ENCODE results near the gene CHKB.

CHKB gene

DNA sequence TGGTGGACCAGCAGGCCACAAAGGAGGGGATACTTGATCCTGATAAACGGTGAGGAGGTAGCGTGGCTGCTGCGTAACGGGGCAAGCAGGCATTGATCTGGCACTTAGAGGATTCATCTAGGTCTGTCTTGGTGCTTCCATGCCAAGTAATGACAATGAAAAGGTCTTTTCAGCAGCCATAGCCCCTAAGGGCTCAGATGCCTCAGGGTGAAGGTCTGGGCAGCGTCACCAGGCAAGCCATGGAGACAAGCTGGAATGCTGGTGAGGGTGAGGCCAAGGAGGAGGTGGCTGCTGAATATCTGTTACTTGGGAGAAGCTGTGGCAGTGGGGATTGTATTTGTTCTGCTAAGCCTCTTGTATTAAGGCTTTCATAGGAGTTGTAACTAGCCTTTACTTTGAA lies 4.8 kb upstream of the CHKB start:
- TF ChIP-seq TAF1 (IDR thresholded peaks at IDR 0.05; ENCODE audit: low read depth) (no peak), TEAD4 (IDR thresholded peaks at IDR 0.05) (no peak), REST (IDR thresholded peaks at IDR 0.05; ENCODE audit: low read depth) (no peak), USF1 (IDR thresholded peaks at IDR 0.05) (no peak), TCF12 (IDR thresholded peaks at IDR 0.05; ENCODE audit: low read depth) (no peak), ZBTB7A (IDR thresholded peaks at IDR 0.05; ENCODE audit: low read depth) (no peak), YY1 (IDR thresholded peaks at IDR 0.05; ENCODE audit: low read depth) (no peak), MAX (IDR thresholded peaks at IDR 0.05) (no peak), CREB1 (IDR thresholded peaks at IDR 0.05; ENCODE audit: low read depth) (no peak), FOXM1 (IDR thresholded peaks at IDR 0.05; ENCODE audit: borderline replicate concordance, low read depth) (no peak), RAD21 (IDR thresholded peaks at IDR 0.05; ENCODE audit: low read depth) (no peak), CEBPB (IDR thresholded peaks at IDR 0.05) (no peak), EP300 (IDR thresholded peaks at IDR 0.05; ENCODE audit: borderline replicate concordance) (no peak), EGR1 (IDR thresholded peaks at IDR 0.05) (no peak), NFIC (IDR thresholded peaks at IDR 0.05) (no peak)

- TF ChIP-seq ZBTB7A (IDR thresholded peaks at IDR 0.05; ENCODE audit: low read depth), result no peak
- TF ChIP-seq RAD21 (IDR thresholded peaks at IDR 0.05; ENCODE audit: low read depth), result no peak
- no peak for TF ChIP-seq CREB1 (IDR thresholded peaks at IDR 0.05; ENCODE audit: low read depth)
- TF ChIP-seq NFIC (IDR thresholded peaks at IDR 0.05), result no peak
- no peak for TF ChIP-seq CEBPB (IDR thresholded peaks at IDR 0.05)
- TF ChIP-seq YY1 (IDR thresholded peaks at IDR 0.05; ENCODE audit: low read depth), result no peak
- TF ChIP-seq TCF12 (IDR thresholded peaks at IDR 0.05; ENCODE audit: low read depth), result no peak
- no peak for TF ChIP-seq MAX (IDR thresholded peaks at IDR 0.05)
- no peak for TF ChIP-seq USF1 (IDR thresholded peaks at IDR 0.05)
- no peak for TF ChIP-seq EP300 (IDR thresholded peaks at IDR 0.05; ENCODE audit: borderline replicate concordance)
These were observed 3.8 kb upstream of the CHKB start for GRCh38 chr22:50586416-50586815.

DNA sequence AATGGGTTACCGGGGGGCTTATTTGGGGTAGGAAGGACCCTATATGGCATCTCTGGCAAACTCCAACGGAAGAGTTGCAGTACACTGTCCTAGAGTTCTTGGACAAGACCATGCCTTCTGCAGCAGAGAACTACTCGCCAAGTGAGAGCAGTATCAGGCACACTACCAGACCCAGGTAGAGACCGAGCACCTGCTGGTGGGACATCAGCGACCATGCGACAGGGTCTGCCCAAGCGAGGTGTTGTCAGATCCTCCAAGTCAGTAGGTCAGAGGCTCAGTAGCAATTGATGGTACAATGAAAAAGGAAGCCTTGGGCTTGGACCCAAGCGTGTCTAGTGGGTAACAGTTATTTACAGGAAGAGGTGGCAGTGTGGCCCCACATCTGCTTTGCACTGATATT lies 3.1 kb upstream of the CHKB start:
- TF ChIP-seq CREB1 (IDR thresholded peaks at IDR 0.05; ENCODE audit: low read depth) (no peak), TAF1 (IDR thresholded peaks at IDR 0.05; ENCODE audit: low read depth) (no peak), CEBPB (IDR thresholded peaks at IDR 0.05) (no peak), TEAD4 (IDR thresholded peaks at IDR 0.05) (no peak), YY1 (IDR thresholded peaks at IDR 0.05; ENCODE audit: low read depth) (no peak), FOXM1 (IDR thresholded peaks at IDR 0.05; ENCODE audit: borderline replicate concordance, low read depth) (no peak)

- TF ChIP-seq CREB1 (IDR thresholded peaks at IDR 0.05; ENCODE audit: low read depth), result no peak
- no peak for TF ChIP-seq FOXM1 (IDR thresholded peaks at IDR 0.05; ENCODE audit: borderline replicate concordance, low read depth)
- no peak for TF ChIP-seq TEAD4 (IDR thresholded peaks at IDR 0.05)
- TF ChIP-seq CEBPB (IDR thresholded peaks at IDR 0.05), result no peak
- TF ChIP-seq MAX (IDR thresholded peaks at IDR 0.05), result no peak
- no peak for TF ChIP-seq YY1 (IDR thresholded peaks at IDR 0.05; ENCODE audit: low read depth)
- no peak for TF ChIP-seq NFIC (IDR thresholded peaks at IDR 0.05)
- TF ChIP-seq TAF1 (IDR thresholded peaks at IDR 0.05; ENCODE audit: low read depth), result no peak
- no peak for TF ChIP-seq EP300 (IDR thresholded peaks at IDR 0.05; ENCODE audit: borderline replicate concordance)
- TF ChIP-seq RAD21 (IDR thresholded peaks at IDR 0.05; ENCODE audit: low read depth), result no peak
- no peak for TF ChIP-seq EGR1 (IDR thresholded peaks at IDR 0.05)
- no peak for TF ChIP-seq TCF12 (IDR thresholded peaks at IDR 0.05; ENCODE audit: low read depth)
- TF ChIP-seq ZBTB7A (IDR thresholded peaks at IDR 0.05; ENCODE audit: low read depth), result no peak
- no peak for TF ChIP-seq REST (IDR thresholded peaks at IDR 0.05; ENCODE audit: low read depth)
- TF ChIP-seq USF1 (IDR thresholded peaks at IDR 0.05), result no peak
These were observed 2.6 kb upstream of the CHKB start for GRCh38 chr22:50585238-50585637.

Measured in Ishikawa (cell line).